Fibroblast of skin of left quadriceps (primary cell): ENCODE results near the gene FILIP1.

Source experiments
- DNase-seq, 2 experiments: peaks; one replicate each; pipeline ENCODE4 v3.0.0-alpha.2; 2013; ENCODE audit warnings: low read depth in 2 of 2

FILIP1 gene

DNA sequence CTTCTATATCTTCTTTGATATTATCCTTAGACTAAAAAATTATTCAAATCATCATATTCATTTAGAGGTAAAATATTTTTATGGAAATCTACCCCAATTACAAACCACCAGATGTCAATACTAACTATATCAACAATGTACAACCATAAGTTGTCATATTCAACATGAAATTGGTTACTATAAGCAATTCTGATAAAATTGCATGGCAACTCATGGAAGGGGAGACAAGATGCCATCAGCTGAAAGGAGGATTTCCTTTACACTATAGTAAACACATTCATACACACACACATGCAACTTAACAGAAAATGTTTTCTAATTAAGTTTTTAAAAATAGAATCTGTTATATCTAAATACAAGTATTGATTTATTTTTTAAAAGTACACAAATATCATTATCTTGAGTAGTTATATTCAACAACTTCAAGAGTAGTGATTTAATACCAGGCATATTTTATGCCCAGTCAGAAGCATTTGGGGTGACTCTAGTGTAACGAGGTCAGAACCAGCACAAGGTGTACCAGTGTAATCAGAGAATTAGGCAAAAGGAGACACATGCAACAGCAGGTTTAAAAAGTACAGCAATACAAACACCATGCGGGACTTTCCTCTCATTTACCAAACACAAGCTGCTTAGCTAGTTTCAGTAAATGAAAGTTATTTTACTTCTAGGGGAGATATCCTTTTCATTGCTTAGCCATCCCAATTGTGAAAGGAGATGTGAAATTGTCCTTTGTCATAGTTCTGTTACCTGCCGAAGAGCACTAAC is 1.0 kb downstream of the FILIP1 start:
- no peak for DNase-seq

GRCh38 chr6:75491291-75491690 is 2.3 kb downstream of the FILIP1 start:
- DNase-seq = no peak

GRCh38 chr6:75490706-75491105 is 2.9 kb downstream of the FILIP1 start:
- no peak for DNase-seq

GRCh38 chr6:75489025-75489424 is 4.6 kb downstream of the FILIP1 start:
- DNase-seq = peak; percentile 9 to 17

DNA sequence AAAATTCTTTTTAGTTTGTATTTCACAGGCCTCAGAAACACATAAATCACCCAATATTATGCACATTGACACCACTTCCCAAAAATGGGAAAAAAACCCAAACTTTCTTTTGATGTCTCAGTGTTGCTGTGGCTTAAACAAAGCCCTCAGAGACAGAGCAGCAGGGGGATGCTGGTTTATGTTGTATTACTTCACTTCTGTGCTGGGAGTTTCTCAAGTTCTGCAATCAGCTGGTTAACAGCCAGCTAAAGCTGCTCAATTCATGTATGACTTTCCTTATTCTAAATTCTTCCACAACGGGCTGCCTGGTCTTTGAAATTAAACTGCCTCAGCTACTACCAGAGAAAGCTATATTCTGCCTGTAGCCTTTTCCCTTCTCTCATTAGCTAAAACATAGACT is 5.6 kb downstream of the FILIP1 start:
- peak; percentile 41 to 48 for DNase-seq

- no peak for DNase-seq
These were observed 6.6 kb downstream of the FILIP1 start for GRCh38 chr6:75486850-75487518.

DNA sequence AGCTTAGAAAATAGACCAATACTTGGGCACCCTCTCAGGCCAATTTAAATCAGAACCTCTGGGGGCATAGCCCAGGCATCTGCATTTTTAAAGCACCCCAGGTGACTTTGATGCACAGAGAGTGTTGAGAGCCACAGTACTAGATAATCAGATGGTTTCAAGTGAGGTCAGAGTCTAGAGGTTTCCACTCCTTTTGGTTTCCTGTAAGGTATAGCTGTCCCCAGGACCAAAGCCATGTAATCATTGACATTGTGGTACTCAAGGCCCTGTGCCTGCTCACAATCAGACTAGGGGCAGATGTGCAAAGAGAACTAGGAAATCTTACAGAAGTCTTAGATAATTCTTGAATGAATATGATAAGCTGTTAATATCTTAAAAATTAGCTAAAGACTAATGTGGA is 9.1 kb downstream of the FILIP1 start:
- DNase-seq = no peak

GRCh38 chr6:75483136-75483952 is 10.3 kb downstream of the FILIP1 start:
- DNase-seq = no peak

GRCh38 chr6:75481936-75482593 is 11.5 kb downstream of the FILIP1 start:
- DNase-seq = peak; percentile 72 to 76

- DNase-seq = peak in 1 of 2 experiments; percentile 12
These were observed 12.2 kb downstream of the FILIP1 start for GRCh38 chr6:75481394-75481793.

DNA sequence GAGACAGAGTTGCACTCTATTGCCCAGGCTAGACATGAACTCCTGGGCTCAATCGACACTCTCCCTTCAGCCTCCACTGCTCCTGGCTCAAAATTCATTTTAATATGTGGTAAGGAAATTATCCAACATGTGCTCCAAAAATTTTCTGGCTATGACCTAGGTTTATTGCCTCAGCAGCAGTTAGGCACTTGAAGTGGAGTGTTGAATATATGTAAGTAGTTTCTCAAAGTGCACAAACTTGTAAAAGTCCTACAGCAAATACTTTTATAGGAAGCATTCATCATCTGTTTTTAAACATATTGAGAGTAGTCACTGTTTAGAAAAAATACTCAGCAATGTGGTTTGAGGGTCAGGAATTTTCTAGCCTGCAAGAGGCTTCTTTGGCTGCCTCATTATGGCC is 13.2 kb downstream of the FILIP1 start:
- DNase-seq = peak in 1 of 2 experiments; percentile 45

DNA sequence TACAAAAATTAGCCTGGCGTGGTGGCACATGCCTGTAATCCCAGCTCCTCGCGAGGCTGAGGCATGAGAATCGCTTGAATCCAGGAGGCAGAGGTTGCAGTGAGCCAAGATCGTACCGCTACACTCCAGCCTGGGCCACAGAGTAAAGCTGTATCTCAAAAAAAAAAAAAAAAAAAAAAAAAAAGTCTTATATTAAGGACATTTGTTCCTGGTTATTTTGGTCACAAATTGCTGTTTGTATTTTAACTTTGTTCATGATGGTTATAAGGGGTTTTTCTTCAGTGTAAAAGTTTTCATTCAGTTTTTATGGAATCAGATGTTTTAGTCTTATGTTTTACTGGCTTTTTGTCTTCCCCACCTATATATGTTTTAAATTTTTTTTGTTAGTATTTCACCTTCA is 13.9 kb downstream of the FILIP1 start:
- no peak for DNase-seq

DNA sequence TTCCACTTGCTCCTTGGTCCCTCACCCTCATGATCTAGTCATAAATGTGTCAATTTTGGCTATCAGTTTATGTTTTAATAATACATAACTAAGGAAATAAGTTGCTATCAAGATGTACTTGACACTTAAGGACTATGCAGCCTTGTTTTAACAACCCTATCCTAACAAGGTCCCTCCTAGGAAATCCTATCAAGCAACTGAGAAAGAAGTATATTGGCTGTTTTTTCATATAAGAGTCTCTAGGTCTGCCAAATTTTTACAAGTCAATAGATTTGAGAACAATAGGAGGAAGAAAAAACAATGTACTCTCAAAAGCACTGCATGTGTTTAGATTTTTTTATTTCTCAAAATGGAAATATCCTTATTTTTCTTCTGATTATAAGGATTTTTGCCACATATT is 14.7 kb downstream of the FILIP1 start:
- DNase-seq = no peak

- DNase-seq = no peak
These were observed 20.7 kb downstream of the FILIP1 start for GRCh38 chr6:75472885-75473284.

GRCh38 chr6:75467966-75468365 is 25.6 kb downstream of the FILIP1 start:
- no peak for DNase-seq

DNA sequence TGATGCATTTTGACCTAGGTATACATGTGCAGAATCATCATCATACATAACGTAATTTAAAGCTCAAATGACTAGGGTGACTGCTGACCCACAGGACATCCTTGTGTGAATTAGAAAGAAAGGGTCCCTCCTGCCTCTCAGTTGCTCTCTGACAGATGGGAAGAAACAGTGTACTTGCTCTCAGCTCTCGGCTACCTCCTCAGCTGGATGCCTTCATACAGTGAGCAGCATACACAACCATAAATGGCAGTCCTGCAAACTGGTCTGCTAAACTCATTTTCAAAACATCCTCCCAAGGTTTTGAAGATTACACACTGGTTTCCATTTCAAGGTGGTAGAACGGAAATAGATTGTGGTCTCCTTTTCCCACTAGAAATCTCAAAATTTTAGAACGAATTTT is 26.3 kb downstream of the FILIP1 start:
- no peak for DNase-seq

DNA sequence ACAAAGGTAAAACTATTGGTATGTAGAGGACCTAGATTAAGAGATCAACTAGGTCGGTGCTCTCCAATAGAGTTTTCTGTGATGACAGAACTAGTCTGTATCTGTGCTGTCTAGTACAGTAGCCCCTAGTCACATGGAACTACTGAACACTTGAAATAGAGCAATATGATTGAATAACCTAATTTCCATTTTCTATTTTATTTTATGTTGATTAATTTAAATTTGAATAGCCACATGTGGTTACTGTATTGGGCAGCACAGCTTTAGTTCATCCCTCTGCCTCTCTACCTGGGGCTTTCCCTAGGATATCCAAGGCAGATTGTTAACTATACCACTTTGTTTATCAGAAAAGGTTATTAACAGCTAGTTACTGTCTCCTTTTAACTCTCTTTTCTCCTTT is 27.0 kb downstream of the FILIP1 start:
- no peak for DNase-seq

- DNase-seq = no peak
These were observed 29.7 kb downstream of the FILIP1 start for GRCh38 chr6:75463908-75464307.

DNA sequence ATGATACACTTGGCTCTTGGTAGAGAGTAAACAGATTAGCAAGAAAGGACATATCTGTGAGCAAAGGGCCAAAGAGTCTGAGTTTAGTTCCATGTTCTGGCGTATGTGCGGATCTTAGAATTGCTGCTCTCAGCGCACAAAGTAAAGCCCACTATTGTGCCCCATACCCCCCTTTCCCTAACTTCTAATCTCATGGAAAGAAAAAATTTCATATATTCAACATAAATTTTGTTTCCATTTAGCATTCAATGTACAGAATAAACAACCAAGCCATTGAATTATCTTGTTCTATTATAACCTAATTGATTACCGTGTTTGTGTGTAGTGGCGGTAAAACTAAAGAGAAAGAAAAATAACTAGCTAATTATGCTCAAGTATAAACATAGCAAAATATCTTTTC is 30.5 kb downstream of the FILIP1 start:
- no peak for DNase-seq

- no peak for DNase-seq
These were observed 32.9 kb downstream of the FILIP1 start for GRCh38 chr6:75460681-75461080.

GRCh38 chr6:75458895-75459294 is 34.7 kb downstream of the FILIP1 start:
- DNase-seq = peak; percentile 39 to 40

DNA sequence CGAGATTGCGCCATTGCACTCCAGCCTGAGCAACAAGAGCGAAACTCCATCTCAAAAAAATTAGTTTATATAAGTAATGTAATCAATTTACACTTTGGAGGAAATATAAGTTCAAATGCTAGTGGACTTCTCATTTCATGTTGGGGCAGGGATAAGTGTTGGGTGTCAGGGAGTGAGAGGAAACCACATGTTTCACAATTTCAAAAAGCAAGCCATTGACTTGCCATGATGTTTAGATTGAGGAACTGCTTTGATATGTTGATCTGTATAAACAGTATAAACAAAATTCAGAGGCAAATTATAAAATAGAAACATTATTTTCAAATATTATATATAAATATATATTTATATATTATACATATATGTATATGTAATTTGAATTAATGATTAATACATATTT is 42.7 kb downstream of the FILIP1 start:
- DNase-seq = no peak
